ENCODE results near the gene ADPRHL1. TPM values are rescaled to one million over a fixed set of nuclear protein-coding genes. Genes with fewer than 3 reads are reported as not detected.

The ADPRHL1 gene
- total RNA-seq = 480 TPM
- long read RNA-seq, full-length matches to known transcripts = 257 of 517 reads
- long read RNA-seq, partial matches to known transcripts = 58 of 517 reads
- long read RNA-seq, other reads (novel, unspliced or antisense) = 202 of 517 reads

- DNase-seq (ENCODE audit: low spot score) = peak; percentile 87
- intact Hi-C loops (cut with DNase I) = loop anchor here (5.0 kb wide), 1 partner anchor 41 kb away; no protein-coding TSS in a partner anchor
These were observed at the start of gene ADPRHL1 for GRCh38 chr13:113452942-113453901. Gene ADPRHL1, minus strand, starts transcription at chr13:113453488. Its CDS starts 51 bp downstream, at chr13:113453437.

GRCh38 chr13:113502686-113503085 is 49.4 kb upstream of the ADPRHL1 start:
- DNase-seq (ENCODE audit: low spot score) = no peak
- intact Hi-C loops (cut with DNase I) = no loop called here

- intact Hi-C loops (cut with DNase I) = loop anchor here (2.0 kb wide), 1 partner anchor 16 kb away; no protein-coding TSS in a partner anchor
These were observed 47.4 kb upstream of the ADPRHL1 start for GRCh38 chr13:113500530-113501265.

GRCh38 chr13:113499936-113500335 is 46.6 kb upstream of the ADPRHL1 start:
- no peak for DNase-seq (ENCODE audit: low spot score)
- intact Hi-C loops (cut with DNase I) = loop anchor here (2.0 kb wide), 1 partner anchor 15 kb away; no protein-coding TSS in a partner anchor

More at GRCh38 chr13:113500530-113501265, 47.4 kb upstream of the ADPRHL1 start:
- no peak for DNase-seq (ENCODE audit: low spot score)

- DNase-seq (ENCODE audit: low spot score) = no peak
- intact Hi-C loops (cut with DNase I) = no loop called here
These were observed 45.6 kb upstream of the ADPRHL1 start for GRCh38 chr13:113498905-113499304.

GRCh38 chr13:113497217-113497616 is 43.9 kb upstream of the ADPRHL1 start:
- no peak for DNase-seq (ENCODE audit: low spot score)
- intact Hi-C loops (cut with DNase I) = no loop called here

- intact Hi-C loops (cut with DNase I) = no loop called here
- DNase-seq (ENCODE audit: low spot score) = no peak
These were observed 42.4 kb upstream of the ADPRHL1 start for GRCh38 chr13:113495494-113496210.

- intact Hi-C loops (cut with DNase I) = loop anchor here (5.0 kb wide), 1 partner anchor 36 kb away; no protein-coding TSS in a partner anchor
- no peak for DNase-seq (ENCODE audit: low spot score)
These were observed 40.1 kb upstream of the ADPRHL1 start for GRCh38 chr13:113493315-113493951.

- intact Hi-C loops (cut with DNase I) = loop anchor here (5.0 kb wide), 1 partner anchor 35 kb away; no protein-coding TSS in a partner anchor
These were observed 38.7 kb upstream of the ADPRHL1 start for GRCh38 chr13:113491982-113492381.

GRCh38 chr13:113491418-113491883 is 38.2 kb upstream of the ADPRHL1 start:
- intact Hi-C loops (cut with DNase I) = loop anchor here (5.0 kb wide), 1 partner anchor 34 kb away; no protein-coding TSS in a partner anchor
- no peak for DNase-seq (ENCODE audit: low spot score)

More at GRCh38 chr13:113491982-113492381, 38.7 kb upstream of the ADPRHL1 start:
- DNase-seq (ENCODE audit: low spot score) = no peak

- intact Hi-C loops (cut with DNase I) = loop anchor here (5.0 kb wide), 1 partner anchor 33 kb away; no protein-coding TSS in a partner anchor
- peak; percentile 97 for DNase-seq (ENCODE audit: low spot score)
These were observed 37.5 kb upstream of the ADPRHL1 start, which contains the start of gene DCUN1D2 for GRCh38 chr13:113490496-113491417. Gene DCUN1D2, minus strand, starts transcription at chr13:113490711. Its CDS starts 42 bp downstream, at chr13:113490669.

GRCh38 chr13:113489549-113490495 is 36.5 kb upstream of the ADPRHL1 start:
- intact Hi-C loops (cut with DNase I) = loop anchor here (5.0 kb wide), 1 partner anchor 33 kb away; no protein-coding TSS in a partner anchor
- no peak for DNase-seq (ENCODE audit: low spot score)

GRCh38 chr13:113489171-113489548 is 35.9 kb upstream of the ADPRHL1 start:
- intact Hi-C loops (cut with DNase I) = no loop called here

GRCh38 chr13:113488283-113488682 is 35.0 kb upstream of the ADPRHL1 start:
- intact Hi-C loops (cut with DNase I) = no loop called here
- no peak for DNase-seq (ENCODE audit: low spot score)

More at GRCh38 chr13:113489171-113489548, 35.9 kb upstream of the ADPRHL1 start:
- DNase-seq (ENCODE audit: low spot score) = no peak

GRCh38 chr13:113486698-113487097 is 33.4 kb upstream of the ADPRHL1 start:
- no peak for DNase-seq (ENCODE audit: low spot score)
- intact Hi-C loops (cut with DNase I) = no loop called here

GRCh38 chr13:113485545-113485944 is 32.3 kb upstream of the ADPRHL1 start:
- intact Hi-C loops (cut with DNase I) = loop anchor here (2.0 kb wide), 1 partner anchor 15 kb away; no protein-coding TSS in a partner anchor
- no peak for DNase-seq (ENCODE audit: low spot score)
